Measurements from ENCODE around the gene MCTP1.
"Not testable (repeated sequence)": the region's sequence is repeated elsewhere in the genome, so short reads cannot be mapped to it uniquely, and the experiment has no call there.

MCTP1 gene

GRCh38 chr5:94972268-94972667, 312.6 kb downstream of the MCTP1 start:
- DNase-seq = no peak
- TF ChIP-seq CTCF (IDR thresholded peaks at IDR 0.05; ENCODE audit: low read depth, low read length, missing control alignments) = no peak
- Histone ChIP-seq H3K36me3 (replicated peaks) (no peaks in the 10 kb centered on the region), H3K4me3 (ENCODE audit: low read depth, low read length) (no peak overlapping the region), H3K27ac (no peak overlapping the region), H3K27me3 (replicated peaks) (no peaks in the 10 kb centered on the region)
- in situ Hi-C loops (cut with HindIII; ENCODE audit: low pct_ligation_motif_present, low sequenced_read_pairs) = no loop called here

DNA sequence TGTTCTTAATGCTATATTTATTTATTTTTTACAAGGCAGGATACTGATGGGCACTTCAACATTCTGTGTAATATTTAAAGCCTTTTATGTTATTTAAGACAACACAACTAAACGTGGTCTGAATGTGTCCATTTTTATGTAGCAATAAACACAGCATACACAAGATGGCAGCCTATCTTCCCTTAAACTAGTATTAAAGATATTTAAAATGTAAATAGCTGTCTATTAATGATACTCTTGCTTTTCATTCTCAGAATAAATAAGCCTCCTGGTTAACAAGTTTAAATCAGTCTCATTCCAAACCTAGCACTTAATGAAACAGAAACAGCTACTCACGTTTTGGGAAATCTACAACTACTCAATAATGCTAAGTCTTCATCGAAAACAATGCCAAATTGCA, 315.7 kb downstream of the MCTP1 start:
- peak; percentile 15 for DNase-seq
- TF ChIP-seq CTCF (IDR thresholded peaks at IDR 0.05; ENCODE audit: low read depth, low read length, missing control alignments) = no peak
- Histone ChIP-seq H3K27ac (no peak overlapping the region), H3K27me3 (replicated peaks) (no peaks in the 10 kb centered on the region), H3K4me3 (ENCODE audit: low read depth, low read length) (no peak overlapping the region), H3K36me3 (replicated peaks) (no peaks in the 10 kb centered on the region)
- in situ Hi-C loops (cut with HindIII; ENCODE audit: low pct_ligation_motif_present, low sequenced_read_pairs) = no loop called here

DNA sequence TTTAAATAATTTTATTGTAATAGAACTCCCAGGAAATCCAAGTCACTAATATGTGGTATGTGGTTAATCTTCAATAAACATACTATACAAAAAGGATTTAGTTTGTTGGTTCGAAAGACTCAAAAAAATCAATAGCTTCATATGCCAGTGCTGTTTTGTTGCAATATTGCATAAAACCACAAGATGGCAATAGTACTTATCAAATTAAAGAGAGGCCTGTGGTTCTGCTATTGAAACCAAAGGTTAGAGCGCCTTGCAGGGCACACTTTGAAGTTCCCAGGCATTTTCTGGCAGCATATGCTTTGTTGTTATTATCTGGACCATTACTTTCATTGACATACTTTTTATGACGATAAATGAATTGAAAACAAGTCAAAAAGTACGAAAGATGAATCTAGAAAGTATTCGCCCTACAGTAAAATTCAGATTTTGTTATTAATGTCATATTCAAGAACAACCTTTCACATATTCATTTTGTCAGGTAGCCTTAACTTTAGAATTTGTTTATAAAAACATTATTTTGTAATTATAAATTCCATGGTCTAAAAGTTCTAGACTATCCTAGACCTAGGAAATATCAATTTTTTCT, 316.3 kb downstream of the MCTP1 start:
- peak; percentile 64 for TF ChIP-seq CTCF (IDR thresholded peaks at IDR 0.05; ENCODE audit: low read depth, low read length, missing control alignments)
- Histone ChIP-seq H3K27me3 (replicated peaks) (no peaks in the 10 kb centered on the region), H3K27ac (no peak overlapping the region), H3K36me3 (replicated peaks) (no peaks in the 10 kb centered on the region), H3K4me3 (ENCODE audit: low read depth, low read length) (no peak overlapping the region)
- peak; percentile 37 for DNase-seq
- in situ Hi-C loops (cut with HindIII; ENCODE audit: low pct_ligation_motif_present, low sequenced_read_pairs) = no loop called here

GRCh38 chr5:94967525-94967924, 317.4 kb downstream of the MCTP1 start:
- Histone ChIP-seq H3K27me3 (replicated peaks) (no peaks in the 10 kb centered on the region), H3K27ac (no peak overlapping the region), H3K4me3 (ENCODE audit: low read depth, low read length) (no peak overlapping the region), H3K36me3 (replicated peaks) (no peaks in the 10 kb centered on the region)
- no peak for TF ChIP-seq CTCF (IDR thresholded peaks at IDR 0.05; ENCODE audit: low read depth, low read length, missing control alignments)
- no peak for DNase-seq
- in situ Hi-C loops (cut with HindIII; ENCODE audit: low pct_ligation_motif_present, low sequenced_read_pairs) = no loop called here

DNA sequence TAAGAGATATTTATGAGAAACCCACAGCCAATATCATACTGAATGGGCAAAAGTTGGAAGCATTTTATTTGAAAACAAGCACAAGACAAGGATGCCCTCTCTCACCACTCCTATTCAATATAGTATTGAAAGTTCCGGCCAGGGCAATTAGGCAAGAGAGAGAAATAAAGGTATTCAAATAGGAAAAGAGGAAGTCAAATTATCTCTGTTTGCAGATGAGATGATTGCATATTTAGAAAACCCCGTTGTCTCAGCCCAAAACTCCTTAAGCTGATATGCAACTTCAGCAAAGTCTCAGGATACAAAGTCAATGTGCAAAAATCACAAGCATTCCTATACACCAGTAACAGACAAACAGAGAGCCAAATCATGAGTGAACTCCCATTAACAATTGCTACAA, 325.6 kb downstream of the MCTP1 start:
- H3K27ac ChIP-seq; H3K36me3 ChIP-seq (replicated peaks); in situ Hi-C loops (cut with HindIII; ENCODE audit: low pct_ligation_motif_present, low sequenced_read_pairs); H3K27me3 ChIP-seq (replicated peaks); H3K4me3 ChIP-seq (ENCODE audit: low read depth, low read length); DNase-seq: not testable (repeated sequence)

- no peak for DNase-seq
- Histone ChIP-seq H3K27ac (no peak overlapping the region), H3K27me3 (replicated peaks) (no peaks in the 10 kb centered on the region), H3K36me3 (replicated peaks) (no peaks in the 10 kb centered on the region), H3K4me3 (ENCODE audit: low read depth, low read length) (no peak overlapping the region)
- TF ChIP-seq CTCF (IDR thresholded peaks at IDR 0.05; ENCODE audit: low read depth, low read length, missing control alignments) = no peak
- in situ Hi-C loops (cut with HindIII; ENCODE audit: low pct_ligation_motif_present, low sequenced_read_pairs) = no loop called here
Measured at GRCh38 chr5:94945656-94946055, 339.2 kb downstream of the MCTP1 start.

Measured in brain microvascular endothelial cell (primary cell).